GM19238 (cell line): ENCODE data around the gene KCND2.

ENCODE experiments used
- DNase-seq: peaks from one replicate; pipeline ENCODE4 v3.0.0; 2011; ENCODE audit warnings: low spot score; ENCODE audit not compliant: insufficient read length

The KCND2 gene

DNA sequence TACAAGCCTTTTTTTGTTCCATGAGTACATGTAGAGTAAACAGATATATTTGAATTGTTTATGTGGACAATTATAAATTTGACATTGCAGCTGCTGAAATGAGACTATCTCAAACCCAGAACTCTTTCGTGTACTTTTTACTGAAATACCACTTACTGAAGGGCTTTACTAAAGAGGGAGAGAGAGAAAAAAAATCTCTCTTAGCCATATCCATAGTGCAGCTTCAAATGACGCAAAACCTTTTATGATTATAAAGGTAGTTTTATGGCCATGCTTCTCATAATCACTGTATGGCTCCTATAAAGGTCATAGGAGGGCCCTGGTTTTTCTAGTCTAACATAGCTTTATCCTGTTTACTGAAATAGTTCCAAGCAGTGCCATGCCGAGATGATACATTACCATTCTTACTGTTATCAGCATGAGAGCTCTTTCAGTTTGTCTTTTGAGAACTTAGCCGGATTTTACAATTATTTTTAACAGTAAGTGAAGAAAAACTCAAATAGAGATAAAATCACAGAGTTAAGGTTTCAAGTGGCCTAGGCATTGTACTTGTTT, 35.1 kb downstream of the KCND2 start:
- no peak for DNase-seq

DNA sequence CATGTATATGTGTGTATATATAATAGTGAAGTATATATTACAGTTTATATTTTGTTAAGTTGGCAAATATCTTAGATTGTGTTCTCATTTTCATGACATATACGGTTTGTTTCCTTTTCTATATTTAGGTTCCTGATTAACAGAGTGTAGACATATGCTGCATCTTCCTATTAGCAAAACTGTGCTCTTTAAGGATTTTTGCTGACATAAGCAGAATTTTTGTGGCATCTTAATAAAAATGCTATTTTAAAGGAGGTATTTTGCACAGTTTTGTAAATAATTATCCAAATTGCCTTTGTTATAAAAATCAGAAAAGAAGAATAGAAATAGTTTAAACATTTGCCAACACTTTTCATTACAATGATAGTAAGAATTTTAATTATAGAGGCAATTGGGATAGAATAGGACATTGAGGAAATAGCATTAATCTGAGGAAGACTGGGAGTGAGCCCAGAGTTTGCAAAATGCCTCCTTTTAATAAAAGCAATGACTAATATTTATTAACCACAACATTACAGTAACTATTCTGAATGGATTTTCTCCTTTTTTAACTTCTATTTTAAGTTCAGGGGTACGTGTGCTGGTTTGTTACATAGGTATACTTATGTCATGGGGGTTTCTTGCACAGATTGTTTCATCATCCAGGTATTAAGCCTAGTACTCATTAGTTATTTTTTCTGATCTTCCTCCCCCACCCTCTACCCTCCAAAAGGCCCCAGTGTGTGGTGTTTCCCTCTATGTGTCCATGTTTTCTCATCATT, 38.2 kb downstream of the KCND2 start:
- DNase-seq: no peak

DNA sequence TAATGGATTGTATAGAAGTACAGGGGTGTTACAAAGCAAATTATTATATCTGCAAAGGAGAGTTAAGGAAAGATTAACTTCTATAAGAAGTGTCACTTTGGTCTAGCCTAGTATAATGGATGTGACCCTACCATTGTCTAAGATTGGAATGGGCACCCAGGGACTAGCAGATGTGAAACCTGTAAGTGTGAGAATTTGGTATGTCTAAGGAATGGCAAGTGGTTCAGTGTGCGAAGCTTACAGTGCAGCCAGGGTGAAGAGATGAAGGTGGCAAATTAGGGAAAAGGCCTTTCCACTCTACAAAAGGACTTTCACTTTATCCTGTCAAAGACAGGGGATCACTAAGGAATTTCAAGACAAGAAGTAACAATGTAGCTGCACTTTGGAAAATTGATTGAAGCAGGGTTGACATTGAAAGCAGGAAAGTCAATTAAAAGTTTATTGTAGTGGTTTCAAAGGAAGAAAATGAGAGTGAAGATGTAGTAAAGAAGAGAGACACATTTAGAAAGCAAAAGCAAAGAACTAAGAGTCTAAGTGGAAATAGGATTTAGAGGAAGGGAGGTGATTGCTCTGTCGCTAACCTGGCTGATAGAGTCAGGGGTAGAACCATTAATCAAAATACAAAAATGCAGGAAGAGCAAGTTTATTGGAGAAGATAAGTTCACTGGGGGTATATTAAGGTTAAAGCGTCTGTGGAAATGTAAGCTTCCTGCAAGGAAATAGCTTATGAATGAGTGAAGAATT, 47.4 kb downstream of the KCND2 start:
- DNase-seq: no peak

DNA sequence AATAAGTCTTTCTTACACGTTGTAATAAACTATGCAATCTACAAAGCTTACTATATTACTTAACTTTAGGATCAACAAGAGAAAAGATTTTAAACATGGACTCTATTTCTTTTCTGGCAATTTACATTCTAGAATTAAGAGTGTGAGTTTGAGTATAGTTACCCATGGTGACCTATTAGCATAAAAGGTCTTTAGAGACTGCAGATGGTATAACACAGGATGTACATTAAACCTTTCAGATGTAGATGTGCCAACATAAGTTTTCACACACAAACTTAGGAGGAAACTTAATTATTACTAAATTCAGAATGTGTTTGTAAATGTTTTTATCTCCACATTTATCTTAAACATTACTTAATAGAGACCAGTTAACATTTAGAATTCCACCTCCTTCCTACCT, 54.1 kb downstream of the KCND2 start:
- DNase-seq: no peak

DNA sequence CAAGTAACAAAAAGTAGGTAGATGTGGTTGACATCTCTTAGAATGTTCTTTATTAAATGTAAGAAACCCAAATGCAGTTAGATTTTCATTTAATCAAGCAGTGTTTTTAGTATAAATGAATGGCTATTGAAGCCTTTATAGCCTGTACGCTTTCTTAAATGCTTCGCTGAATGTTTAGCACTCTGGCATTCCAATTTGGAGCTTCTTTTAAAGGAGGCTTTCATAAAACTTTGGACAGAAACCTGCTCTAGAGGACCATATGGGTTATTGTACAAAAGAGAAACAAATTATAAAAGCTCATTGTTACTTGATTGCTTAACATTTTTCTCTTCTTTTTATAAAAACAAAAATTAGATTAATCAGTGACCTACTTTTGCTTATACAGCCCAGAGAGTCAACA, 59.5 kb downstream of the KCND2 start:
- DNase-seq: no peak

DNA sequence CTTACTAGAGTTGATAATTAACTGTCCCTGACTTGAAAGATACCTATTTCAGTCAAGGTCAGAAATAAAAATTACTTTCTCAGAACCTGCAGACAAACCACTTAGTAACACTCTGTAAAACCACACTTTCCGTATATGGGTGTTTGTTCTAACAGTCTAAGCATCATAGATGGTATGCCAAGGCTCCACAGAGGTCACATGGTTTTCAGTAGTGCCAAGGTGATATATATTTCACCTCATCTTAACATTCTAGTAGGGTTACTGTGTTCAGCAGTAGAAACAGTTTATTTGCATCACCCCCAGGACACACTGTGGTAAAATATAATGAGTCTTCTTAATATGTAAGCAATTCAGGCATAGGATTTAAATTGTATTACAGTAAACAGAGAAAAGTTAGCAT, 61.5 kb downstream of the KCND2 start:
- DNase-seq: peak; percentile 4

DNA sequence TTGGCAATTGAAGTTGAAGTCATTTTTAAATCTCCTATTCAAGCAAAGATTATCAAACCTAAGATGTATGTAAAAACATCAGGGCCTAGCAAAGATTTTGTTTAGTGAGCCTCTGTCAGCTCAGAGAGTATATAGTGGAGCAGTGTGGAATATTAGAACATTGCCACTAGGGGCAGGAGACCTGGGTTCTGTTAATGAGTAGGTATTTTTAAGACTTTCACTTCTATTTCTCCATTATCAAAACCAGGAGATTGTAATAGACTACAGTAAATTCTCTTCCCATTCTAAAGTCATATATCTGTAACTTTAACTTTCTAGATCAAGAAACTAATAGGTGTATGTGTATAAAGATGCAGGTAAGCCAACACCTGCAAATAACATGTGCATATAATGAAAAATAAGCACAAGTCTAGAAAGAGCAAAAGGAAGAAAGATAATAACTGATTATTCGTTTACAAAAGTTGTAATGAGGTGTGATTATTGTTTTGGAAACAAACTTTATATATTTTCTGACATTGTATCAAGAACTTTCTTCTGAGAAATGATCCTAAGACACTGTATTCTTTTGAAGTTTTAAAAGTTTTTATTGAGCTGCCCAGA, 64.4 kb downstream of the KCND2 start:
- no peak for DNase-seq

DNA sequence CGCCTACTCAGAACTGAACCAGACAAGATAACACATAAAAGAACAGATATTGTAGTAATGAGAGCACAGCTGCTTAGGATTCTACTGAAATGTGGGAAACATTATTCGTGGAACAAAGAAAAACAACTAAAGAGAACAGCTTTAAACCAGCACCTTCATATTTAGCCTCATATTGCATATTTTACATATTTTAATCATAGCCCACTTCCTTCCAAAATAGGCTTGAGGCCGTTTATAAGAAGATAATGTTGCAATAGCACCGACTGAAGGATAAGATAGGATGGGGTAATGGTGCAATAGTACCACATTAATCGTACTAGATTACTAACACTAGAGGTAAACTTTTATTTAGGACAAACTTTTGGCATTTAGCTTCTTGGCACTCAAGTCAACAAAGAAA, 71.3 kb downstream of the KCND2 start:
- no peak for DNase-seq

DNA sequence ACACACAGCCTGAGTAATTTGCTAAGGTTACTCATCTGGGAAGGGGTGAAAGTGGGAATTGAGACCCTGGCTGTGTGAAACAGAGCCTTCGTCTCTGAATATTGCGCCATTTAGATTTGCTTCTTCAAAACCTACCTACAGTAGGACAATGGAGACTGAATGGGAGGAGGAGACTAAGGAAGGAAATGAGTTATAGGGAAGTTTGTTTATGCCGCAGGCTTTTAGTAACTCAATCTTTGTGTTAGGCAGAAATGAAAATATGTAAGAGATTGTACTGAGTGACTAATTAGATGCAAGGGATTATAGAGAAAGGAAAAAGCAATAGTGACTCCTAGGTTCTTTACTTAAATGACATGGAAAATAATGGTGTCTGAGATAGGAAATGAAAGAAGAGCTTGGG, 80.2 kb downstream of the KCND2 start:
- DNase-seq: no peak

DNA sequence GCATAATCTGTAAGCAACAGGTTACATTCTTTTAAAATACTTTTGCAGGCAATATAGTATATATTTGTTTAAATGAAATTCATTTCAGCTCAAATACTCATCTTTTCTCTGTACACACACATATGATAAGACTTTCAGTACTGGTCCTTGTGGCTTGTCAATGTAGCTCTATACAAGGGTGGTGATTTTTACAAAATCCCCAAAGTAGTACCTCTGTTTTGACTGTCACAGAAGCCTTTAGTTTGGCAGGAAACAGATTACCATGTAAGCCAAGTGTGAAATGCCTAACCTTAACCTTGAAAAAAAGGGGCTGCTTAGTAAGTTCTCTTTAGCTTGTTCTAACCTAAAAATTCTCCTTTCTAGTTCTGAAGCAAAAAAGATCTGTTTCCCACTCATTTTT, 87.9 kb downstream of the KCND2 start:
- no peak for DNase-seq

DNA sequence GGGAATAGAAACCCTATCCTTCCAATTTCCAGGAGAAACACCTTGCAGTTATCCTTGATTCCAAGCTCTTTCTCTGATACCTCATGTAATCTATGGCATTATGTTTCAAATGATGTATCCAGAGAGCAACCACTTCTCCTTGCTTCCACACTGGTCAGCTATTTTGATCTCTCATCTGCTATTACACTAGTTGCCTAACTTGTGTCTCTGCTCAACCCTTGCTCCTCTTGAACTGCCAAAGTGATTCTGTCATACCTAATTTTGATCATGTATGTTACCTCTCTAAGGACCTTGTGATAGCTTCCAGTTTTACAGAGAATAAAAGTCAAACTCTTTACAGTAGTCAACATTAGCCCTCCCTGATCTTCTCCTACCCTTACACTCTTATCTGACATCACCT, 90.4 kb downstream of the KCND2 start:
- DNase-seq: no peak

DNA sequence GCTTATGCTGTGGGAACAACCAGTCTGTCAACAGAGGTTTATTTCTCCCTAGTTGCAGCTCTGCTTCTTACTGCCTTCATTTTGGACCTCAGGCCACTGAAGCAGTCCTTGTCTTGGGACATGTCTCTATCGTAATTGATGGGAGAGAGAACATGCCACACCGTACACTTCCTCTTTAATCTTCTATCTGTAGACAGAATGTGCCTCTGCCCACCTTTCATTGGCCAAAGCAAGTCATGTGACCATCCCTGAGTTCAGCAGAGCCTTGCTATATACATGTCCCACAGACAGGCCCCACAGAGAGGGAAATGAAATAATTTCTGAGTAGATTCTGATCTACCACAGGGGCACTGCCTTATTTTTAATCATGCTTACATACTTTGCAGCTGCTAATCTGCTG, 98.0 kb downstream of the KCND2 start:
- DNase-seq: no peak

DNA sequence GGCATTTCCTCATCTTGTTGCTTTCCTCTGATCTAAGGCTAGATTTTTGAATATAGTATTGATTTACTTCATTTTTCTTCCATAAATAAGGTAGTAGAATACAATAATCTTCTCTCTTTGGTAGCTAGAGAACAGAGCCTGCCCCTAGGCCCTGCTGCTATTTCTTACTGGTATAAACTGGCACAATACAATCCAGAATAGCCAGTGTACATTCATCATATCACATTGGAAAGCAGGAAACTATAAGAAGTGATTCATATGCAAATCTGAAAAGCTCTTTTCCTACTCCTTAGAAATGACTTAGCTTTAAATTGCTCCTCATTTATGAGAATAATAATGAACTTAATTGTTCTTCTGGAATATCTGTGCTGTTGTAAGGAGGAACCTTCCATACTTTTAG, 100.2 kb downstream of the KCND2 start:
- no peak for DNase-seq

DNA sequence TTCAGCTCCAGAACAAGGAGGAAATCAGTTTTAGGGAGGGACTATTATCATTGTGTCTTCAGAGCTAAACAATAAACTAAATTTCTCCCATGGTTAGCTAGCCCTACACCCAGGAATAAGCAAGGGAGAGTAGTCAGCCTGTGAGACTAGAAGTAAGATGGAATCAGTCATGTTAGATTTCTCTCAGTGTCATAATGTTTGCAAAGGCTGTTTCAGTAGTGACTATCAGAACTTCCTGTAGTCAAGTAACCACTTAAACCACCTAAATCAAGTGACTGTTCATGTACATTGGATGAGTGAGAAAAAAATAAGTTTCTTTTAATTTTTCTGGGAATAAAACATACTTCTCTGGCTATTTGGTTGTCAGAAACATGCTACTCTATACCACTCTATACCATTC, 121.6 kb downstream of the KCND2 start:
- no peak for DNase-seq

DNA sequence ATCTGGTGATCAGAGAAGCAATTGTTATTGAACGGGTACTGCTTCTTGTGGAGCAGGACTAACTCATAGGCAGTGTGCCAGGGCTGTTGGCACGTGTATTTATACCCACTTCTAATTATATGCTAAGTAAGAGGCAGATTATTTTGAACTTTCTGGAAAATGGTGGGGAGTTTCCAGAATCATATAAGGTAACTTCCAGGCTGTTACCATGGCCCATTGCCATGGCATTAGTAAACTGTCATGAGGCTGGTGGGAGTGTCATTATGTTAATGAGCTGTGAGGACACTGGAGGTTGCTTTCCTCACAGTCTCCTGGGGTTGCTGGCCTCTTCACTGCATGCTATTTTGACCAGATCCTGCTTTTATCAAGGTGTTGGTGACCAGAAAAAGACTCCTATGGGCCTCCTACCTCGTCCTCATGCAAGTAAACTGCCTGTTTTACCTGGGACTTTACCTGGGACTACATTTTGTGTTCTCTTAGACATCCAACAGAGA, 122.6 kb downstream of the KCND2 start:
- DNase-seq: no peak

DNA sequence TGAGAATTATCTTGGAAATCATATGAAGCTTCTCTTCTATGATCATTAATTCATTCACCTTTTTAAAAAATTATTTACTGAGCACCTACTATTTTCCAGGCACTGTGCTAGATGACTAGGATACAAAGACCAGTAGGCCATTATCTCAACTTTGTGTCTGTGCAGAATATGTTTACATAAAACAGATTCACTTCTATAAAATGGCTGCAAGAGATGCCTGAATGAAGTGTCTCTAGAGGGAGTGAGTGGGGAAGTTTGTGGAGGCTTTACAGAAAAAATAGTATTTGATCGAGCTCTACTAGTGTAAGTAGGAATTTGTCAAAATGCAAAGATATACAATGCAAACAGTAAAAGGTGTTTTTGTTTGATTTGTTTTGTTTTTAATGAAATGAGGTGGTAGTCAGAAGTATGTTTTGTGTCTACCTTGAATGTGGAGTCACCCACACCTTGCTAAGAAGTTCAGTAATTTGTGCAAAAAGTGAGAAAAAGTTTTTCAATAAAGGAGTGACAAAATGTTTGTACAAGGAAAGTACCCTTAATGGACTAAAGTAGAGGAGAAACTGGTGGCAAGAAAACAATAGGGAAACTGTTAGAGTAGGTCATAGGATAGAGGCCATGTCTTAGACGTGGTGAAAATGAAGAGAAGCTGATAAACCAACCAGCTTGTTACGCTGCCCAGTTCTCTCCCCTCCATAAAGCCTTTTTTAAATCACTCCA, 125.5 kb downstream of the KCND2 start:
- no peak for DNase-seq

DNA sequence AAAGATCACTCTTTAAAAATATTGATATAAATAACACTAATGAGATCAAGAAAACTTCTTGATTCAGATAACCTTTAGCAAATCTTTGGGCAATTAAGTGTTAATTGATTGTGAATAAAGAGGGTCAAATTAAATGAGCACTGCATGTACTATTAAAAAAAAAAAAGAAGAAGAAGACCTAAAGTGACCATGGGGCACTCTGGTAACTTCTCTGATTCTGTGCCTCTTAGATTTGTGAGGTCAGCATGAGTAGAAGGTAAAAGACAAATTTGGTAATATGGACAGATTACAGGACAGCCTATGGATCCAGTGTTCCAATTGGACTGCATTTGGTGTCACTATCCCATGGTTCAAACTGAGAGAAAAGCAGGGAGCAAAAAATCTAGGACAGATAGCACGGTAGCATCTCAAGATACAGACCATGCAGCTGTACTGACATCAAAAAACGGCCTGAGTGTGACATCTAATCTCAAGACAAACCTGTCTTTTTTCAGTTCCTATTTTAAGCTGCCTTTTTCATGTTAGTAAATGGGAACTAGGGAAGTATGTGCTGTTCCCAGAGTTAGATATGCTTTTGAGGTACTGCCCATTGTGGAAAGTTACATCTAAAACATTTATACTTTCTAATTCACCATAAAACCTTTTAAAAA, 128.0 kb downstream of the KCND2 start:
- no peak for DNase-seq

DNA sequence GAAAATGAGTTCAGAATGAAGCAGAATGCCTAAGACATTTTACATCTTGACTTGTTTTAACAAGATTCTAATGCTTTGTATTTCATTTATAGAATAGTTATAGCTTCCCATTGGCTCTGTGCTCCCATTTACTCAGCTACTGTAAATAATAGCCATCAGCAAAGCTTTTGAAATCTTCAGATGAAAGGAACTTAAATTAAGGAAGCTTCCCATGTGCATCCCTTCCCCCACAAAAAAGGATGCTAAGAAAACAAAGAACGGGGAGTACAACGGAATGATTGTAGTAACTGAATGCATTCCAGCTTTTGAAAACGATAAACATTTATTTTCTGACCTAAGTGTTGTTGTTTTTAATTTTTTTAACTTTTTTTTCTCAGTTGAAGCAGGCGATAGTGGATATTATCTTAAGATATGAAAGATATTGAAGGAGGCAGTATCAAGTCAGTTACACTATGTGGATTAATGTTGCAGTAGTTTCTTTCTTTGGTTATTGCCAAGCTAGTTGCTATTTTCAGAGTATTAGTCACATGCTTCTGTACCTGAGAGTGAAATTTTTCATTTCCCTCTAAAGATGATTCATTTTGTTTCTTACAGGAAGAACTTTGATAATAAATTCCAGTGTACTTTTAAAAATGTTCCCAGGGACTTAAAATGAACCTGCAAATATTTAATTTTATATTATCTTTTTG, 129.2 kb downstream of the KCND2 start:
- DNase-seq: no peak

DNA sequence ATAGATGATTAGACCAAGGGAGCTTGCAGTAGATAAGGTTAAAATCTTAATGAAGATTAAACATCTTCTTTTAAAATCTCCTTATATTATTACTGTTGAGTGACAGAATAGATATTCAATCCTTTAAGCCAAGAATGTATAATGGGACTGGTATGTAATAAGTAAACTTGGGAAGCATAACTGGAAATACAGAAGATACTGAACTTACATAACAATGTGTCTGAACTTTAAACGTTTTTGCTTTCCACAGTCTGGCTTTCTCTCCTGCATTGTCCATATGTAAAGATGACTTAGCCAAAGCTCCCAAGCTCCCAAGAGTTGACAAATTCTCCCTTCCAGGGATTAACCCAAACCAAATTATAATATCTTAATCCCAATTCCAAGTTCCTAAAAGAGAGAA, 129.8 kb downstream of the KCND2 start:
- DNase-seq: no peak

DNA sequence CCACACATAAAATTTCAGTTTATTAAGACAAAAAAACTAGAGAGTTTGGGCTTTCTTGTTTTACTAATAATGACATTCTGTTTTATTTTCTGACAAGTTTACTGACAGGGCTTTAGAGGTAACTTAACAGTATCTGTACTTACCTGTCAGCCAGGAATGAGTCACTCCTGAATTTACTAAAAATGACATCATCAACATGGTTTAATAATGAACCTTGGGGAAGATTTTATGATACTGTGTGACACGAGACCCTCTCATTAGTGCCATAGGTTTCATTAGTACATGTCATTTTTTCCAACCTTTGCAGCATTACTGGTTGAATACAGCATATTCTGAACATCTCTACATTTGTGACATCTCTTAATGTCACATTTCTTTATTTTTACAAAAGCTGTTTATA, 131.1 kb downstream of the KCND2 start:
- no peak for DNase-seq

DNA sequence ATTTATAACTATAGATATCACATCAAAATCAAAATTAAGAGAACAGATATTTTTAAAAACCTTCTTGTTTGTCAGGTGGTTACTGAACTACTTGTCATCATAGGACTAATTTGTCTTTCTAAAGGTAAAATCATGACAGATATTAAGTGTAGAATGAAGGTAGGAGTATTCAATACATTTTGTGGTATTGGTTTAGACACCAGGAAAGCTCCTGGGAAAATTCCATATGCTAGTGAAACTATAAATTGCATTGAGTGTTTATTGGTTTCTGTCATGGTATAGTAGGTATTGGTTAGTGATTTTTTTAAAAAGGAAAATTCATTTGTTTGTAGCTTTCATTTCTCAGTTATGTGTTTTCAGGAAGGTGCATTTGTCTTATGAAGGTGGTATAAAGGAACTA, 132.7 kb downstream of the KCND2 start:
- no peak for DNase-seq
